Measurements from ENCODE around the gene HES1.
A peak's percentile ranks its signal among the peaks of the same experiment; 100 is the strongest.

HES1 gene

DNA sequence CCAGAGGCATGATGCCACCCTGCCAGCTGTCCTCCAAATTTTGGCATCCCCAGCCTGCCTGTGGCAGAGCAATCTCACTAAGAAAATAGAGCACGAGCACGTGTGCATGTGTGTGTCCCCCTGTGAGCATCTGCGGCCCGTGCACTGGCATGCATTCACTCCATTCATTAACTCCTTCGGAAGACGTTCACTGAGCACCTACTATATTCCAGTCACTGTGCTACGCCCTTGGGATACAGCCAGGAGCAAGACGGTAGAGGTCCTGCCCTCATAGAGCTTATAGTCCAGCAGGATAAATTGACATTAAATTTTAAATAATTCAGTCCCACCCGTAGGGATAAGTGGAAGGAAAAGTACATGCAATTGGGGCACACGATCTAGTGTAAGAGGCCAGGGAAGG, 40.0 kb upstream of the HES1 start:
- Histone ChIP-seq H3K79me2 (ENCODE audit: low read length) (no peaks in the 10 kb centered on the region), H2AFZ (ENCODE audit: low read depth, low read length) (no peak overlapping the region), H3K9ac (ENCODE audit: low read length) (no peak overlapping the region), H3K4me3 (ENCODE audit: low read length) (no peak overlapping the region), H3K9me3 (ENCODE audit: insufficient read depth, low read length) (no peaks in the 10 kb centered on the region), H3K27me3 (ENCODE audit: low read depth, low read length) (peaks cover 47% of the 10 kb centered on the region), H3K4me2 (ENCODE audit: low read length) (no peak overlapping the region), H3K36me3 (replicated peaks; ENCODE audit: low read depth, low read length) (no peaks in the 10 kb centered on the region), H4K20me1 (ENCODE audit: insufficient read depth, low read length) (no peaks in the 10 kb centered on the region), H3K27ac (ENCODE audit: low read length) (no peak overlapping the region), H3K4me1 (ENCODE audit: low read length) (peaks cover 52% of the 10 kb centered on the region)
- TF ChIP-seq, protein P1, sequence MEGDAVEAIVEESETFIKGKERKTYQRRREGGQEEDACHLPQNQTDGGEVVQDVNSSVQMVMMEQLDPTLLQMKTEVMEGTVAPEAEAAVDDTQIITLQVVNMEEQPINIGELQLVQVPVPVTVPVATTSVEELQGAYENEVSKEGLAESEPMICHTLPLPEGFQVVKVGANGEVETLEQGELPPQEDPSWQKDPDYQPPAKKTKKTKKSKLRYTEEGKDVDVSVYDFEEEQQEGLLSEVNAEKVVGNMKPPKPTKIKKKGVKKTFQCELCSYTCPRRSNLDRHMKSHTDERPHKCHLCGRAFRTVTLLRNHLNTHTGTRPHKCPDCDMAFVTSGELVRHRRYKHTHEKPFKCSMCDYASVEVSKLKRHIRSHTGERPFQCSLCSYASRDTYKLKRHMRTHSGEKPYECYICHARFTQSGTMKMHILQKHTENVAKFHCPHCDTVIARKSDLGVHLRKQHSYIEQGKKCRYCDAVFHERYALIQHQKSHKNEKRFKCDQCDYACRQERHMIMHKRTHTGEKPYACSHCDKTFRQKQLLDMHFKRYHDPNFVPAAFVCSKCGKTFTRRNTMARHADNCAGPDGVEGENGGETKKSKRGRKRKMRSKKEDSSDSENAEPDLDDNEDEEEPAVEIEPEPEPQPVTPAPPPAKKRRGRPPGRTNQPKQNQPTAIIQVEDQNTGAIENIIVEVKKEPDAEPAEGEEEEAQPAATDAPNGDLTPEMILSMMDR (IDR thresholded peaks at IDR 0.05; ENCODE audit: low read depth, low read length), result no peak
- no peak for TF ChIP-seq EZH2phosphoT487 (IDR thresholded peaks at IDR 0.05; ENCODE audit: low read depth)

DNA sequence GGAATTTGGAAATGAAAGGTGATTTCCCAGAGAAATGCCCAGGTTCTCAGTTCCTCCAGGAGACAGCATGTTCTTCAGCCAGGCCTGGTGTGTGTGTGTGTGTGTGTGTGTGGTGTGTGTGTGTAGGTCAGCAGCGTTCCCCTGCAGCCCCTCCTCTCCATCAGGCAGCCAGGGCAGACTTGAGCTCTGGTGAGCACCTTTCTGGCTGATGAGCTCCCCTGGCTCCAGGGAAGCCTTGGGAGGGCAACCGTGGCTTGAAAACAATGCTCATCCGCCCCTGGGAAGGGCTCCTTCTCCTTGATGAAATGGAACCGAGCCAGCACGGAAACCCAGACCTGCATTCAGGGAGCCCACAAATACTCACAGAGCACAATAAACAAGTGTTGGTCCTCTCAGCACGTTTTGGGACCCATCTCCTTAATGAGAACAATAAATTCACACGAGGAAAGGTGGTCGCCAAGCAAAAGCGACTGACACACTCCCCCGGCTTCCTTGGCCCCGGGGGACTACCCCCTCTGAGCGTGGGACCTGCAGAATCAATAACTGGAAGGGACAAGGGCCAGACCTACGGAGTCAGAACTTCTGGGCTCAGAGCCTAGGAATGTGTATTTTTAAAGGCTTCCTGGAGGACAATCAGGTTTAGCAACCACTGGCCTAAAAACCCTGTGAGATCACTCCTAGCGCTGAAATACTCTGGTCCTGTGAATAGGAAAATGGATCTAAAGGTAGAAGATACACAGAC, 38.6 kb upstream of the HES1 start:
- Histone ChIP-seq H3K36me3 (replicated peaks; ENCODE audit: low read depth, low read length) (no peaks in the 10 kb centered on the region), H2AFZ (ENCODE audit: low read depth, low read length) (no peak overlapping the region), H4K20me1 (ENCODE audit: insufficient read depth, low read length) (no peaks in the 10 kb centered on the region), H3K27me3 (ENCODE audit: low read depth, low read length) (peaks cover 46% of the 10 kb centered on the region), H3K4me3 (ENCODE audit: low read length) (no peak overlapping the region), H3K9me3 (ENCODE audit: insufficient read depth, low read length) (no peaks in the 10 kb centered on the region), H3K27ac (ENCODE audit: low read length) (no peak overlapping the region), H3K79me2 (ENCODE audit: low read length) (no peaks in the 10 kb centered on the region), H3K4me1 (ENCODE audit: low read length) (peaks cover 64% of the 10 kb centered on the region), H3K9ac (ENCODE audit: low read length) (no peak overlapping the region), H3K4me2 (ENCODE audit: low read length) (no peak overlapping the region)
- no peak for TF ChIP-seq EZH2phosphoT487 (IDR thresholded peaks at IDR 0.05; ENCODE audit: low read depth)
- TF ChIP-seq, protein P1 (IDR thresholded peaks at IDR 0.05; ENCODE audit: low read depth, low read length), result no peak

DNA sequence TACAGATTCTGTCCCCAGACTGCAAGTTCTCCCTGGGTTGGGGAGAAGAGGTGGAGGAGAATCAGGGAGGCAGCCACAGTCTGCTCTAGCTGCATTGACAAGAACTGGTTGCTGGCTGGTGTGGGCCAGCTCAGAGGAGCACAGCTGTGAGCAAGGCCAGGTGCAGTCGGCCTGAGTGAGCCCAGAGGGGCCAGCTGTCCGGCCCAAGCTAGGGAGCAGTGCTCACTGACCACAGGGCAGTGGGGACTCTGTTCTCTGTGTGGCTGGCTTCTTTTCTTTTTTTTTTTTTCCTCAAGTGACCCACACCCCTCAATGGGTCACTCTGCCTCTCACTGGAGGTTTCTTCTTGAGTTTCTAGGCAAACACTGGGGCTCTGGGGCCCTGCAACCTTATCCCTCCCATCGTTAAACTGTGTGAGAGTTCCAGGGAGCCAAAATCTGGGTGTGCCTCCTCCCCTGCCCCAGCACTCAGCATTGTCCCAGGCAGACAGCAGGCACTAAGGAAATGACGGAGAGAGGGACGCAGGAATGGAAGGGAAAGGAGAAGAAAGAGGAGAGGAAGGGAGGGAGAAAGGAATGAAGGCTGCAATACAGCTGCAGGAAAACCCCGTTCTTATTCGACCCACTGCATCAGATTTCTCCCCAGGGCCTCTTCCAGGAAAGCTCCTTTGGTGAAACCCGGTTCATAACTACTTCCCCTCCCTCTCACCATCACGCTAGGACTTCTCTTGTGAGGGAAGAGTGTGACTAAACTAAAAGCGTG, 37.7 kb upstream of the HES1 start:
- H3K27ac ChIP-seq (ENCODE audit: low read length), result no peak overlapping the region
- H3K9ac ChIP-seq (ENCODE audit: low read length), result no peak overlapping the region
- H3K79me2 ChIP-seq (ENCODE audit: low read length), result no peaks in the 10 kb centered on the region
- H3K4me2 ChIP-seq (ENCODE audit: low read length), result peak overlapping the region; percentile 85
- no peaks in the 10 kb centered on the region for H3K36me3 ChIP-seq (replicated peaks; ENCODE audit: low read depth, low read length)
- no peak overlapping the region for H2AFZ ChIP-seq (ENCODE audit: low read depth, low read length)
- no peaks in the 10 kb centered on the region for H4K20me1 ChIP-seq (ENCODE audit: insufficient read depth, low read length)
- peaks cover 64% of the 10 kb centered on the region for H3K4me1 ChIP-seq (ENCODE audit: low read length)
- TF ChIP-seq, protein P1 (IDR thresholded peaks at IDR 0.05; ENCODE audit: low read depth, low read length), result no peak
- no peak for TF ChIP-seq EZH2phosphoT487 (IDR thresholded peaks at IDR 0.05; ENCODE audit: low read depth)
- H3K4me3 ChIP-seq (ENCODE audit: low read length), result no peak overlapping the region
- peaks cover 54% of the 10 kb centered on the region for H3K27me3 ChIP-seq (ENCODE audit: low read depth, low read length)
- no peaks in the 10 kb centered on the region for H3K9me3 ChIP-seq (ENCODE audit: insufficient read depth, low read length)

DNA sequence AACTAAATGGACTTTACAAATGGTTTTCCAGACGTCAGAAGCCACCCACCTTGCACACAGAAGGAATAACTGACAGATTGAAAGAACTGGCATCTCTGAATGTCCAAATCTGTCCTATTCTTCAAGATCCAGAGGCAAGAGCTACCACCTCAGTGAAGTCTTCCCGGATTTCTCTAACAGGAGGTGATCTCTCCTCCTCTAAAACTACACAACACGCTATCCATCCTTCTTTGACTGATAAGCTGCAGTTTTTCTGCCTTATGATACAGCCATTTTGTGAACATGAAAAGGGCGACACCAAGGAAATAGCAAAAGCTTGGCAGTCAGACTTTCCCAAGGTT, 37.1 kb upstream of the HES1 start:
- TF ChIP-seq, protein P1 (IDR thresholded peaks at IDR 0.05; ENCODE audit: low read depth, low read length), result no peak
- no peak for TF ChIP-seq EZH2phosphoT487 (IDR thresholded peaks at IDR 0.05; ENCODE audit: low read depth)
- Histone ChIP-seq H3K9me3 (ENCODE audit: insufficient read depth, low read length) (no peaks in the 10 kb centered on the region), H4K20me1 (ENCODE audit: insufficient read depth, low read length) (no peaks in the 10 kb centered on the region), H3K4me3 (ENCODE audit: low read length) (peak overlapping the region; percentile 62), H3K4me1 (ENCODE audit: low read length) (peaks cover 64% of the 10 kb centered on the region), H3K27me3 (ENCODE audit: low read depth, low read length) (peaks cover 54% of the 10 kb centered on the region), H2AFZ (ENCODE audit: low read depth, low read length) (no peak overlapping the region), H3K9ac (ENCODE audit: low read length) (no peak overlapping the region), H3K4me2 (ENCODE audit: low read length) (peak overlapping the region; percentile 85), H3K79me2 (ENCODE audit: low read length) (no peaks in the 10 kb centered on the region), H3K36me3 (replicated peaks; ENCODE audit: low read depth, low read length) (no peaks in the 10 kb centered on the region), H3K27ac (ENCODE audit: low read length) (no peak overlapping the region)

Data from OCI-LY3 (cell line).